ENCODE data around the gene SNCB. TPM values are rescaled to one million over a fixed set of nuclear protein-coding genes. Genes with fewer than 3 reads are reported as not detected.

SNCB gene
- total and polyA plus RNA-seq, 2 of the 13 experiments (the other 11 are each of a cell fraction or from before 2014, with no cell fraction given), result not detected

GRCh38 chr5:176621661-176622079 lies 8.7 kb downstream of the SNCB start:
- no peak overlapping the region for H3K4me3 ChIP-seq (replicated peaks in 1 of 3; ENCODE audit: insufficient read depth in 1 of 3, low read depth in 2 of 3, low read length in 3 of 3)
- POLR2A ChIA-PET, result no interaction called here

More at GRCh38 chr5:176621661-176622079, 8.7 kb downstream of the SNCB start:
- Histone ChIP-seq H3K4me2 (ENCODE audit: low read depth, low read length) (no peak overlapping the region), H3K27me3 (ENCODE audit: control insufficient read depth in 1 of 2, insufficient read depth in 2 of 2, low read length in 2 of 2) (peaks cover 15 to 81% of the 10 kb centered on the region in 2 experiments), H3K79me2 (ENCODE audit: insufficient read depth, low read length) (no peaks in the 10 kb centered on the region), H3K36me3 (replicated peaks in 1 of 2; ENCODE audit: control insufficient read depth in 1 of 2, insufficient read depth in 2 of 2, low read length in 2 of 2) (no peaks in the 10 kb centered on the region), H3K9ac (ENCODE audit: insufficient read depth, low read depth, low read length) (no peak overlapping the region), H2AFZ (ENCODE audit: low read length) (no peak overlapping the region), H3K9me3 (ENCODE audit: low read length) (no peaks in the 10 kb centered on the region), H4K20me1 (ENCODE audit: insufficient read depth, low read length) (no peaks in the 10 kb centered on the region), H3K27ac (ENCODE audit: extremely low read length, insufficient read depth, low read length) (no peak overlapping the region), H3K4me1 (ENCODE audit: insufficient read depth, low read length) (no peaks in the 10 kb centered on the region)
- intact Hi-C loops (cut with micrococcal nuclease; ENCODE audit: unreplicated experiment), result no loop called here
- 30% methylated on average over 6 of the region's 13 CpGs for WGBS (ENCODE audit: low lambda C conversion rate)
- no peak for FAIRE-seq
- DNase-seq (ENCODE audit: low spot score), result no peak
- no TSS peak for BruUV-seq (replicated peaks)
- TF ChIP-seq MNT (IDR thresholded peaks at IDR 0.05) (peak; percentile 40; the same call in 1 of the 2 replicates), POLR2G (IDR thresholded peaks at IDR 0.05; ENCODE audit: low read depth, low read length) (no peak), HDAC1 (CRISPR knock-in tag; IDR thresholded peaks at IDR 0.05) (no peak), GTF3A (CRISPR knock-in tag; conservative IDR thresholded peaks at IDR 0.05) (no peak), USF2 (IDR thresholded peaks at IDR 0.05; ENCODE audit: low read depth, low read length) (no peak), USF2 (CRISPR knock-in tag; IDR thresholded peaks at IDR 0.05; ENCODE audit: borderline replicate concordance) (no peak), MAFF (IDR thresholded peaks at IDR 0.05; ENCODE audit: low read depth, low read length) (no peak)
- CTCF ChIA-PET (ENCODE audit: low intra/inter-chr PET ratio, low total read pairs), result no interaction called here
- no peak for ATAC-seq
- in situ Hi-C loops (cut with HindIII; ENCODE audit: extremely low pct_ligation_motif_present, low pct_unique_long_range_greater_than_20kb), result no loop called here
